Psoas muscle (tissue), 8 donors: ENCODE measurements around the gene EVL. TPM values are rescaled to one million over a fixed set of nuclear protein-coding genes. Genes with fewer than 3 reads are reported as not detected.

Source experiments
- ATAC-seq, 4 donors: fragments of 200-7000 bp; cut with Tn5 transposase; one replicate each; pipeline ENCODE4 v1.9.1; 2020; ENCODE audit warnings: moderate library complexity in 3 of 4, mild to moderate bottlenecking in 2 of 4
- DNase-seq, 2 donors: peaks; one replicate each; pipeline ENCODE4 v3.0.0-alpha.2; 2020
- H3K27ac ChIP-seq: fragments of 200-600 bp; one replicate; pipeline ENCODE4 v1.8.0; 2022
- H3K27me3 ChIP-seq, 3 donors: fragments of 200-600 bp in 1 of 3; one replicate each; pipeline versions ENCODE4 v1.6.1 to v1.8.0; 2013 to 2022; ENCODE audit warnings: low read length in 2 of 3, mild to moderate bottlenecking in 2 of 3, moderate library complexity in 1 of 3; ENCODE audit not compliant: insufficient read depth in 3 of 3
- H3K36me3 ChIP-seq, 2 donors: fragments of 200-600 bp in 1 of 2; one replicate each; pipeline versions ENCODE4 v1.6.1 to v1.8.0; 2013 to 2022; ENCODE audit warnings: low read depth in 1 of 2, mild to moderate bottlenecking in 1 of 2, moderate library complexity in 1 of 2; ENCODE audit not compliant: insufficient read depth in 1 of 2
- H3K4me1 ChIP-seq: fragments of 200-600 bp; one replicate; pipeline ENCODE4 v1.8.0; 2022
- H3K4me3 ChIP-seq: fragments of 200-600 bp; one replicate; pipeline ENCODE4 v1.8.0; 2022; ENCODE audit warnings: mild to moderate bottlenecking
- H3K9me3 ChIP-seq: fragments of 200-600 bp; one replicate; pipeline ENCODE4 v1.8.0; 2022
- WGBS, 3 donors: extraction: QIAGEN DNeasy Blood & Tissue Kit; methylation state at CpG; one replicate each; pipeline versions ENCODE4 v1.1.6 to v1.1.7; 2013; 5-methylcytosine and 5-hydroxymethylcytosine counted together
- intact Hi-C, 2 donors: fragments of 100-400 bp; cut with DNase I; formaldehyde crosslinking; loops; one replicate each; pipeline versions ENCODE4 v1.11.0 to v1.14.2; 2022
- polyA plus RNA-seq, 3 donors: library from polyadenylated mRNA; stranded (reverse); fragments of 200-250 nt; gene quantifications; one replicate each; pipeline ENCODE4 v1.2.3, GENCODE V29; 2013
- total RNA-seq, 4 donors: library from RNA; stranded (reverse); fragmentation: NEBNext Ultra II Directional in 2 of 4; extraction: Animal tissue kit (Norgen Biotek cat#: 25700) in 2 of 4; gene quantifications; one replicate each; pipeline versions ENCODE4 v1.2.1 to v1.2.4, GENCODE V29; 2021 to 2023
- TF ChIP-seq, protein P1 (sequence below): fragments of 200-600 bp; IDR thresholded peaks from one replicate; pipeline ENCODE4 v1.8.0; 2022; ENCODE audit warnings: antibody characterized with exemption
- donor health status: healthy with polysubstance abuse.
- donor health status: DM: no; HTN: no; CAD: no; lungs with moderate emphysema.
- donor health status: Bipolar disorder and iron deficiency.
- donor health status: healthy.
- donor health status: DM: yes; HTN: yes; CAD: no.
- donor health status: DM: no; HTN: no; CAD: no.
- donor health status: DM: no; HTN: no; CAD: no.
- donor health status: DM: yes; HTN: yes; CAD: no.

EVL gene
- total and polyA plus RNA-seq, 7 donors: 9.6 to 30.4 (median 17.1) TPM

DNA sequence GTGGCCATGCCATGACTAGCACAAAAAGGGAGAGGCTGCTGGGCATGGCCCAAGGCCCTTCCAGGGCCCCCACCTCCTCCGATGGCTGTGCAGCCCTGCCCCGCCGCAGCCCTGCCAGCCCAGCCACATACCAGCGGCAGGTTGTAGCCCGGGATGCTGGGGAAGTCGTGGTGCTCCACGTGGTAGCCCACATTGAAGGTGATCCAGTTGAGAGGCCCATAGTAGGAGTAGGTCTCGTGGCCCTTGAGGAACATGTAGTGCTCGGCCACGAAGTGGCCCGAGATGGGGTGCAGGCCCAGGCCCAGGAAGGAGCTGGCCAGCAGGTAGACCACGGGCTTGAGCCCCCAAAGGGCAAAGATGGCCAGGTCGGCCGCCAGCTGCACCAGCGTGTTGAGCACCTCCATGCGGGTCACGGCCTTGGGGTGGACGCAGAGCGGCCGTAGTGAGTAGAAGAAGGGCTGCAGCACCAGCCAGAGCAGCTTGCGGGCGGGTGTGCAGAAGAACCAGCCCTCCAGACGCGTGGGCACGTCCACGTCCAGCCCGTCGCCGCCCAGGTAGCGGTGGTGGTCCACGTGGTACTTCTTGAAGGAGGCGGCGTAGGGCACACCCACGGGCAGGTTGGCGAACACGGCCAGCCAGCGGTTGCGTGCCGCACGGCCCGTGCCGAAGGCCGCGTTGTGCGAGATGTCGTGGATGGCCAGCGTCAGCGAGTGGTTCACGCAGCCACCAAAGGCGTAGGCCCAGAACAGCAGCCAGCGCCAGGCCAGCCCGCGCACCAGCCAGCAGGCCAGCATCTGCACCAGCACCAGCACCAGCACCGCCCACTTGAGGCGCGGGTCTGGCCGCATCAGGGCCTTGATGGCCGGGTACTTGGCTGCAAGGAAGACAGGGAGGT lies 83.9 kb downstream of the EVL start:
- TF ChIP-seq, protein P1, sequence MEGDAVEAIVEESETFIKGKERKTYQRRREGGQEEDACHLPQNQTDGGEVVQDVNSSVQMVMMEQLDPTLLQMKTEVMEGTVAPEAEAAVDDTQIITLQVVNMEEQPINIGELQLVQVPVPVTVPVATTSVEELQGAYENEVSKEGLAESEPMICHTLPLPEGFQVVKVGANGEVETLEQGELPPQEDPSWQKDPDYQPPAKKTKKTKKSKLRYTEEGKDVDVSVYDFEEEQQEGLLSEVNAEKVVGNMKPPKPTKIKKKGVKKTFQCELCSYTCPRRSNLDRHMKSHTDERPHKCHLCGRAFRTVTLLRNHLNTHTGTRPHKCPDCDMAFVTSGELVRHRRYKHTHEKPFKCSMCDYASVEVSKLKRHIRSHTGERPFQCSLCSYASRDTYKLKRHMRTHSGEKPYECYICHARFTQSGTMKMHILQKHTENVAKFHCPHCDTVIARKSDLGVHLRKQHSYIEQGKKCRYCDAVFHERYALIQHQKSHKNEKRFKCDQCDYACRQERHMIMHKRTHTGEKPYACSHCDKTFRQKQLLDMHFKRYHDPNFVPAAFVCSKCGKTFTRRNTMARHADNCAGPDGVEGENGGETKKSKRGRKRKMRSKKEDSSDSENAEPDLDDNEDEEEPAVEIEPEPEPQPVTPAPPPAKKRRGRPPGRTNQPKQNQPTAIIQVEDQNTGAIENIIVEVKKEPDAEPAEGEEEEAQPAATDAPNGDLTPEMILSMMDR: no peak
- Histone ChIP-seq H3K27me3 (peaks cover 0 to 6% (median 0%) of the 10 kb centered on the region in 3 donors), H3K27ac (no peak overlapping the region), H3K4me1 (no peaks in the 10 kb centered on the region), H3K9me3 (no peaks in the 10 kb centered on the region), H3K36me3 (no peaks in the 10 kb centered on the region), H3K4me3 (no peak overlapping the region)
- ATAC-seq (no peak), DNase-seq (no peak)
- WGBS, 3 donors: 91 to 92% (median 92%) methylated on average over 57 to 58 of the region's 58 CpGs
- intact Hi-C loops: no loop called here

DNA sequence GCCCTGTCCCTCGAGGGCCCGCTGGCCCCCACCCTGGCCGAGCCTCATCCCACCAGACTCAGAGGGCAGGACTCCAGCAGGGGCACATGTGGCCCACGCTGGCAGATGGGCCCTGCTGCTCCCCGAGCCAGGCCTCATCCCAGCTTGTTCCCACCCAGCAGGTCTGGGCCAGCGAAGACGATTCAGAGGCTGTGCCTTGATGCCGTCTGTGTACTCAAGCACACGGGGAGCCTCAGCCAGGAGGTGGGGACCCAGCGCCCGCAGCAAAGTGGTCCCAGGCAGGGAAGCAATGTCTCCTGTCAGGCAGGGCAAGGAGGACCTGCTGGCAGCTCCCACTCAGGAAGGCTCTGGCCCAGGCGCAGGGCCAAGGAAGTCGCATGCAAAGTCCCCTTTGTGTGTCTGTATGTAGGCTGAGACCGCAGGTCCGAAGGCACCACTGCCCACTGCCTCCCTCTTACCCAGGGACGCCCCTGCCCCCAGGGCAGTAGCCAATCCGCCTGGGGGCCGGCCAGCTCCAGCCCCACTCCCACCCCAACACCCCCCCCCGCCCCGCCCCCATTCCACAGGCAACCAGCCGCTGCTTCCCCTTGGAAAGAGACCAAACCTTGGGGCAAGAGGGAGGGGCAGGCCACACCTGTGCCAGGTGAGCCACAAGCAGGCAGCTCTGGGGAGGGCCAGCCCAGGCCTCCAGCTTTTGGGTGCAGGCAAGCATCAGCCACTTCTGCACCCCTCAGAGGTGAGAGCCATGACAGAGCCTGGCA lies 84.8 kb downstream of the EVL start:
- H3K4me3 ChIP-seq: no peak overlapping the region
- DNase-seq (no peak), ATAC-seq (no peak)
- WGBS, 3 donors: 26 to 34% (median 32%) methylated on average over 17 to 21 of the region's 21 CpGs
- TF ChIP-seq, protein P1: no peak
- intact Hi-C loops: no loop called here
- H3K36me3 ChIP-seq: no peaks in the 10 kb centered on the region
- H3K9me3 ChIP-seq: no peaks in the 10 kb centered on the region
- H3K27ac ChIP-seq: no peak overlapping the region
- peaks cover 0 to 7% (median 3%) of the 10 kb centered on the region in 3 donors for H3K27me3 ChIP-seq
- H3K4me1 ChIP-seq: no peaks in the 10 kb centered on the region

DNA sequence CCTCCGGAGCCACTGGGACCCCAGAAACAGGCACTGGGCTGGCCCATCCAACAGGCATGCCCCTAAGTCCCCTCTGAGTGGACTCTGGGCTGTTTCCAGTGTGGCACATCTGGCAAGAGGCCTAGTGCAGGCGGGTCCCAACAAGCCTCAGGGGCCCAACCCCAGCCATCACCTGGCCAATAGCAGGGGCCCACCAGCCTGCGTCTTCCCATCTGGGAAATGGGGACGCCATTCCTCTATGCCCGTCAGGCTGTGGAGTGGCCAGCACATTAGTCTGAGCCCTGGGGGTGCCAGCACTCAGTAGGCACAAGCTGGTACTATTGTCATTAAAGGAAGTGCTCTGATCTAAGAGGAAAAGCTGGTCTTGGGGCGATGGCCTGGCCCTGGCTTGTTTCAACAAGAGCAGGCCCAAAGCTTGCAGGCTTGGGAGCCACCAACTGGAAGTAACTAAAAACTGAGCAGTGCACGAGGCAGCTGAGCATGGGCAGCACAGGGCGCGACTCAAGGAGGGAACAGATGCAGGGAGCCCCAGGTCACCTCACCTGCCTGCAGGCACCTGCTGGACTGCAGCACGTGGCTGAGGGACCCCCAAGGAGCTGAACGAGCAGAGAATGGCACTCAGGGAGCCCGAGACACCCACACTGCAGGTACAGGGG lies 85.8 kb downstream of the EVL start:
- H3K27me3 ChIP-seq: peaks cover 0 to 9% (median 3%) of the 10 kb centered on the region in 3 donors
- intact Hi-C loops: no loop called here
- no peak for ATAC-seq
- no peaks in the 10 kb centered on the region for H3K36me3 ChIP-seq
- no peak overlapping the region for H3K4me3 ChIP-seq
- TF ChIP-seq, protein P1: no peak
- DNase-seq: no peak
- no peaks in the 10 kb centered on the region for H3K9me3 ChIP-seq
- H3K27ac ChIP-seq: no peak overlapping the region
- no peaks in the 10 kb centered on the region for H3K4me1 ChIP-seq
- WGBS, 3 donors: 80 to 87% (median 83%) methylated on average over 12 of the region's 12 CpGs

DNA sequence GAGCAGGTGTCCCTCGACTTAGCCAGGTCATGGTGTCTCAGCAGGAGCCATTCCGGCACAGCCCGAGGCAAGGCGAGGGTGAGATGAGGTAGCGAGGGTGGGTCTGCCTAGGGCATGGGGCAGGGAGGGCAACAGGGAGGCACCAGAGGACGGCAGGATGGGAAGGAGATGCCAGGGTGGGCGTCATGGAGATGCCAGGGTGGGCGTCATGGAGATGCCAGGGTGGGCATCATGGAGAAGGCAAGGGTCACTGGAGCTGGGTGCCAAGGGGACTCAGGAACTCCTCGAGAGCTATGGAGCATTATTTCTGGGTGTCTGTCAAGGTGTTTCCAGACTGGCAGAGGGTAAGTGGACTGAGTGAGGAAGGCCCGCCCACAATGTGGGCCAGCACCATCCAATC lies 86.9 kb downstream of the EVL start:
- no peak overlapping the region for H3K27ac ChIP-seq
- H3K9me3 ChIP-seq: no peaks in the 10 kb centered on the region
- WGBS, 3 donors: 80 to 84% (median 81%) methylated on average over 6 to 10 of the region's 10 CpGs
- ATAC-seq (no peak), DNase-seq (no peak)
- no peak overlapping the region for H3K4me3 ChIP-seq
- TF ChIP-seq, protein P1: no peak
- H3K36me3 ChIP-seq: no peaks in the 10 kb centered on the region
- peaks cover 0 to 16% (median 6%) of the 10 kb centered on the region in 3 donors for H3K27me3 ChIP-seq
- intact Hi-C loops: no loop called here
- H3K4me1 ChIP-seq: no peaks in the 10 kb centered on the region
